ENCODE measurements around the gene NFAT5.

- TF ChIP-seq, protein P1, sequence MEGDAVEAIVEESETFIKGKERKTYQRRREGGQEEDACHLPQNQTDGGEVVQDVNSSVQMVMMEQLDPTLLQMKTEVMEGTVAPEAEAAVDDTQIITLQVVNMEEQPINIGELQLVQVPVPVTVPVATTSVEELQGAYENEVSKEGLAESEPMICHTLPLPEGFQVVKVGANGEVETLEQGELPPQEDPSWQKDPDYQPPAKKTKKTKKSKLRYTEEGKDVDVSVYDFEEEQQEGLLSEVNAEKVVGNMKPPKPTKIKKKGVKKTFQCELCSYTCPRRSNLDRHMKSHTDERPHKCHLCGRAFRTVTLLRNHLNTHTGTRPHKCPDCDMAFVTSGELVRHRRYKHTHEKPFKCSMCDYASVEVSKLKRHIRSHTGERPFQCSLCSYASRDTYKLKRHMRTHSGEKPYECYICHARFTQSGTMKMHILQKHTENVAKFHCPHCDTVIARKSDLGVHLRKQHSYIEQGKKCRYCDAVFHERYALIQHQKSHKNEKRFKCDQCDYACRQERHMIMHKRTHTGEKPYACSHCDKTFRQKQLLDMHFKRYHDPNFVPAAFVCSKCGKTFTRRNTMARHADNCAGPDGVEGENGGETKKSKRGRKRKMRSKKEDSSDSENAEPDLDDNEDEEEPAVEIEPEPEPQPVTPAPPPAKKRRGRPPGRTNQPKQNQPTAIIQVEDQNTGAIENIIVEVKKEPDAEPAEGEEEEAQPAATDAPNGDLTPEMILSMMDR (IDR thresholded peaks at IDR 0.05; ENCODE audit: extremely low read depth in 1 of 2, insufficient read depth in 1 of 2, low read depth in 1 of 2, low read length in 2 of 2) = no peak
- no peak for TF ChIP-seq POLR2AphosphoS5 (IDR thresholded peaks at IDR 0.05; ENCODE audit: insufficient read depth, low read depth, low read length)
These were observed 142.3 kb downstream of the NFAT5 start for GRCh38 chr16:69707920-69708683.

Measured in endothelial cell of umbilical vein (primary cell).